ENCODE results near the gene C6orf62.

- TF ChIP-seq SP2 (tag by site-specific recombination; IDR thresholded peaks at IDR 0.05) (no peak), ZNF76 (tag by site-specific recombination; IDR thresholded peaks at IDR 0.05; ENCODE audit: borderline replicate concordance, low read depth) (no peak), ZNF501 (tag by site-specific recombination; IDR thresholded peaks at IDR 0.05) (no peak), CTCF (tag by site-specific recombination; IDR thresholded peaks at IDR 0.05) (no peak), SCRT2 (tag by site-specific recombination; IDR thresholded peaks at IDR 0.05) (no peak), ZNF623 (tag by site-specific recombination; IDR thresholded peaks at IDR 0.05) (no peak), ZNF239 (tag by site-specific recombination; IDR thresholded peaks at IDR 0.05) (no peak), PRDM10 (tag by site-specific recombination; IDR thresholded peaks at IDR 0.05) (no peak), ZNF747 (tag by site-specific recombination; IDR thresholded peaks at IDR 0.05) (no peak), ZNF510 (tag by site-specific recombination; IDR thresholded peaks at IDR 0.05; ENCODE audit: insufficient replicate concordance) (no peak), ZNF274 (IDR thresholded peaks at IDR 0.05; ENCODE audit: low read length) (no peak), ZNF274 (tag by site-specific recombination; IDR thresholded peaks at IDR 0.05; ENCODE audit: borderline replicate concordance) (no peak), ZBTB17 (tag by site-specific recombination; IDR thresholded peaks at IDR 0.05) (no peak), ZNF221 (tag by site-specific recombination; IDR thresholded peaks at IDR 0.05; ENCODE audit: borderline replicate concordance) (no peak)
These were observed 25.9 kb downstream of the C6orf62 start for GRCh38 chr6:24692848-24693592.

Measured in HEK293 (cell line).